BLaER1 (cell line): Measurements from ENCODE around the gene CCSER1.

Experiments used
- H3K27ac ChIP-seq: shearing (Covaris generic); formaldehyde crosslinking; 2 replicates; pipeline ENCODE4 v1.8.1; 2022
- H3K27me3 ChIP-seq: shearing (Covaris generic); formaldehyde crosslinking; 2 replicates; pipeline ENCODE4 v1.8.1; 2022
- H3K36me3 ChIP-seq: shearing (Covaris generic); formaldehyde crosslinking; 2 replicates; pipeline ENCODE4 v1.8.1; 2022
- H3K4me1 ChIP-seq: shearing (Covaris generic); formaldehyde crosslinking; 2 replicates; pipeline ENCODE4 v1.8.1; 2022
- H3K4me2 ChIP-seq: shearing (Covaris generic); formaldehyde crosslinking; 2 replicates; pipeline ENCODE4 v1.8.1; 2022
- H3K4me3 ChIP-seq: shearing (Covaris generic); formaldehyde crosslinking; 2 replicates; pipeline ENCODE4 v1.8.1; 2022
- H3K9ac ChIP-seq: shearing (Covaris generic); formaldehyde crosslinking; 2 replicates; pipeline ENCODE4 v1.8.1; 2022
- H3K9me3 ChIP-seq: shearing (Covaris generic); formaldehyde crosslinking; 2 replicates; pipeline ENCODE4 v1.8.1; 2022
- H4K20me1 ChIP-seq: shearing (Covaris generic); formaldehyde crosslinking; 2 replicates; pipeline ENCODE4 v1.8.1; 2022
- Cebpa-rat ChIP-seq: shearing (Covaris generic); IDR thresholded peaks from 2 replicates; pipeline ENCODE4 v1.8.1; 2022

The CCSER1 gene

GRCh38 chr4:90126805-90127204 is 389 bp upstream of the CCSER1 start:
- TF ChIP-seq Cebpa-rat = no peak
- no peak overlapping the region for H3K9ac ChIP-seq
- no peak overlapping the region for H3K27ac ChIP-seq
- no peaks in the 10 kb centered on the region for H4K20me1 ChIP-seq
- H3K9me3 ChIP-seq = peaks cover 17% of the 10 kb centered on the region
- H3K36me3 ChIP-seq = no peaks in the 10 kb centered on the region
- no peak overlapping the region for H3K4me2 ChIP-seq
- no peaks in the 10 kb centered on the region for H3K4me1 ChIP-seq
- no peaks in the 10 kb centered on the region for H3K27me3 ChIP-seq
- no peak overlapping the region for H3K4me3 ChIP-seq

GRCh38 chr4:90127706-90128345 is 632 bp downstream of the CCSER1 start:
- no peak for TF ChIP-seq Cebpa-rat
- Histone ChIP-seq H3K4me1 (no peaks in the 10 kb centered on the region), H3K4me3 (no peak overlapping the region), H3K9ac (no peak overlapping the region), H3K9me3 (peaks cover 17% of the 10 kb centered on the region), H3K27ac (no peak overlapping the region), H3K4me2 (no peak overlapping the region), H4K20me1 (no peaks in the 10 kb centered on the region), H3K36me3 (no peaks in the 10 kb centered on the region), H3K27me3 (no peaks in the 10 kb centered on the region)

- Histone ChIP-seq H3K4me3 (no peak overlapping the region), H3K36me3 (no peaks in the 10 kb centered on the region), H3K9ac (no peak overlapping the region), H3K27me3 (no peaks in the 10 kb centered on the region), H4K20me1 (no peaks in the 10 kb centered on the region), H3K9me3 (peaks cover 17% of the 10 kb centered on the region), H3K4me1 (no peaks in the 10 kb centered on the region), H3K4me2 (no peak overlapping the region), H3K27ac (no peak overlapping the region)
- no peak for TF ChIP-seq Cebpa-rat
These were observed 1.8 kb downstream of the CCSER1 start for GRCh38 chr4:90128961-90129495.

GRCh38 chr4:90130076-90130475 is 2.9 kb downstream of the CCSER1 start:
- Histone ChIP-seq H3K4me1 (no peaks in the 10 kb centered on the region), H3K9ac (no peak overlapping the region), H3K4me3 (no peak overlapping the region), H4K20me1 (no peaks in the 10 kb centered on the region), H3K4me2 (no peak overlapping the region), H3K9me3 (peaks cover 17% of the 10 kb centered on the region), H3K27me3 (no peaks in the 10 kb centered on the region), H3K27ac (no peak overlapping the region), H3K36me3 (no peaks in the 10 kb centered on the region)
- TF ChIP-seq Cebpa-rat = no peak

GRCh38 chr4:90137555-90137954 is 10.4 kb downstream of the CCSER1 start:
- H4K20me1 ChIP-seq = no peaks in the 10 kb centered on the region
- no peaks in the 10 kb centered on the region for H3K36me3 ChIP-seq
- no peaks in the 10 kb centered on the region for H3K27me3 ChIP-seq

GRCh38 chr4:90142081-90142480 is 14.9 kb downstream of the CCSER1 start:
- TF ChIP-seq Cebpa-rat = no peak
- no peak overlapping the region for H3K27ac ChIP-seq

More at GRCh38 chr4:90137555-90137954, 10.4 kb downstream of the CCSER1 start:
- Histone ChIP-seq H3K9me3 (no peaks in the 10 kb centered on the region), H3K4me3 (no peak overlapping the region), H3K4me2 (no peak overlapping the region), H3K27ac (no peak overlapping the region), H3K9ac (no peak overlapping the region), H3K4me1 (no peaks in the 10 kb centered on the region)
- TF ChIP-seq Cebpa-rat = no peak

GRCh38 chr4:90145319-90145718 is 18.1 kb downstream of the CCSER1 start:
- H3K27me3 ChIP-seq = no peaks in the 10 kb centered on the region
- H4K20me1 ChIP-seq = no peaks in the 10 kb centered on the region
- H3K36me3 ChIP-seq = no peaks in the 10 kb centered on the region

More at GRCh38 chr4:90142081-90142480, 14.9 kb downstream of the CCSER1 start:
- no peaks in the 10 kb centered on the region for H3K36me3 ChIP-seq
- no peak overlapping the region for H3K4me2 ChIP-seq
- H3K4me3 ChIP-seq = no peak overlapping the region
- H3K4me1 ChIP-seq = no peaks in the 10 kb centered on the region
- no peak overlapping the region for H3K9ac ChIP-seq
- no peaks in the 10 kb centered on the region for H3K9me3 ChIP-seq
- no peaks in the 10 kb centered on the region for H3K27me3 ChIP-seq
- H4K20me1 ChIP-seq = no peaks in the 10 kb centered on the region

GRCh38 chr4:90146306-90146705 is 19.1 kb downstream of the CCSER1 start:
- Histone ChIP-seq H3K9ac (no peak overlapping the region), H3K4me2 (no peak overlapping the region), H4K20me1 (no peaks in the 10 kb centered on the region), H3K9me3 (no peaks in the 10 kb centered on the region), H3K4me1 (no peaks in the 10 kb centered on the region), H3K27ac (no peak overlapping the region), H3K27me3 (no peaks in the 10 kb centered on the region), H3K36me3 (no peaks in the 10 kb centered on the region), H3K4me3 (no peak overlapping the region)
- no peak for TF ChIP-seq Cebpa-rat

More at GRCh38 chr4:90145319-90145718, 18.1 kb downstream of the CCSER1 start:
- Histone ChIP-seq H3K9me3 (no peaks in the 10 kb centered on the region), H3K4me1 (no peaks in the 10 kb centered on the region), H3K9ac (no peak overlapping the region), H3K4me3 (no peak overlapping the region), H3K27ac (no peak overlapping the region), H3K4me2 (no peak overlapping the region)
- TF ChIP-seq Cebpa-rat = no peak

GRCh38 chr4:90148574-90149148 is 21.5 kb downstream of the CCSER1 start:
- Histone ChIP-seq H3K27ac (no peak overlapping the region), H4K20me1 (no peaks in the 10 kb centered on the region), H3K9ac (no peak overlapping the region), H3K4me2 (no peak overlapping the region), H3K27me3 (no peaks in the 10 kb centered on the region), H3K4me1 (no peaks in the 10 kb centered on the region), H3K36me3 (no peaks in the 10 kb centered on the region), H3K9me3 (no peaks in the 10 kb centered on the region), H3K4me3 (no peak overlapping the region)
- no peak for TF ChIP-seq Cebpa-rat

- H3K36me3 ChIP-seq = no peaks in the 10 kb centered on the region
- H3K4me2 ChIP-seq = no peak overlapping the region
- H3K27me3 ChIP-seq = no peaks in the 10 kb centered on the region
- H4K20me1 ChIP-seq = no peaks in the 10 kb centered on the region
- H3K4me3 ChIP-seq = no peak overlapping the region
- TF ChIP-seq Cebpa-rat = no peak
- no peak overlapping the region for H3K27ac ChIP-seq
- no peak overlapping the region for H3K9ac ChIP-seq
- no peaks in the 10 kb centered on the region for H3K9me3 ChIP-seq
- H3K4me1 ChIP-seq = no peaks in the 10 kb centered on the region
These were observed 24.8 kb downstream of the CCSER1 start for GRCh38 chr4:90152024-90152423.
